Epithelial cell of esophagus (primary cell): Measurements from ENCODE around the gene NRG3.
"Not testable (repeated sequence)": the region's sequence is repeated elsewhere in the genome, so short reads cannot be mapped to it uniquely, and the experiment has no call there.

Experiments used
- DNase-seq: peaks from one replicate; pipeline ENCODE4 v3.0.0; 2010; ENCODE audit warnings: low read depth
- H3K4me3 ChIP-seq: 2 replicates; pipeline ENCODE4 v1.5.1; 2011; ENCODE audit warnings: mild to moderate bottlenecking, low read length, control low read depth
- CTCF ChIP-seq: IDR thresholded peaks from 2 replicates; pipeline ENCODE4 v1.5.1; 2011; ENCODE audit warnings: low read depth, mild to moderate bottlenecking, low read length, control low read depth, inconsistent platforms; ENCODE audit not compliant: insufficient read depth; ENCODE audit errors: missing control alignments

Gene NRG3

GRCh38 chr10:82934947-82935346 is 1060.0 kb downstream of the NRG3 start:
- no peak for DNase-seq
- no peak for TF ChIP-seq CTCF
- no peak overlapping the region for H3K4me3 ChIP-seq

GRCh38 chr10:82938331-82938730 is 1063.3 kb downstream of the NRG3 start:
- DNase-seq, result no peak
- TF ChIP-seq CTCF, result no peak
- no peak overlapping the region for H3K4me3 ChIP-seq

- H3K4me3 ChIP-seq, result no peak overlapping the region
- TF ChIP-seq CTCF, result no peak
- no peak for DNase-seq
Measured at GRCh38 chr10:82942286-82943099, 1067.5 kb downstream of the NRG3 start.

GRCh38 chr10:82943142-82943541 is 1068.1 kb downstream of the NRG3 start:
- DNase-seq, result no peak
- H3K4me3 ChIP-seq, result no peak overlapping the region
- TF ChIP-seq CTCF, result no peak

DNA sequence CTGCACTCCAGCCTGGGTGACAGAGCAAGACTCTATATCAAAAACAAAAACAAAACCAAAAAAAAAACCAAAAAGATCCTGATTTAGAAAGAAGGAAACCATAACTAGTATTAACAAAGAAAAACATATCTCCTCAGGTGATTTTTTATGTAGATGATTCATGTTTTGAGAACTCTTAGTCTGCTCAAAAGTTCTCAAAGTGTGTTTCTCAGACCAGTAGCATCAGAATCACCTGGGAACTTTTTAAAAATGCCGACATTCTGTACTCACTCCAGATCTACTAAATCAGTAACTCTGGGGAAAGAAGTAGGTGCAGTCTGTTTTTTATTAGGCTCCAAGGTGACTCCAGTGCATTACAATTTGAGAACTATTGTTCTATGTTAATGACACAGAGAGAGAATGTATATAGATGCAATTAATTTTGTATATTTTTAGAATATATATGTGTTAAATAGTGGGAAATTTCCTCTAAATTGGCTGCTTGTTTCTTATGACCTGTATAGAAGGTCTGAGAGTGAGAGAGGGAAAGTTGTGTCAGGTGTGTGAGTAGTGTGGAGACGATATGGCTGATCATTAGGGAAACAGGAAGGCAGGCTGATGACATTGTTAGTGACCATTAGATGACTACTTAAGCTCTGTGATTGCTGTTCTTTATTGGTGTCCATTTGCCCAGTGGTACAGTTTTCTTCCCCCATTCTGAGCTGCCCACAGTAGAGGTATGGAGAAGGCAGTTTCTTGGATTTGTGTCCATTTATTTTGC is 1075.0 kb downstream of the NRG3 start:
- no peak overlapping the region for H3K4me3 ChIP-seq
- no peak for TF ChIP-seq CTCF

DNA sequence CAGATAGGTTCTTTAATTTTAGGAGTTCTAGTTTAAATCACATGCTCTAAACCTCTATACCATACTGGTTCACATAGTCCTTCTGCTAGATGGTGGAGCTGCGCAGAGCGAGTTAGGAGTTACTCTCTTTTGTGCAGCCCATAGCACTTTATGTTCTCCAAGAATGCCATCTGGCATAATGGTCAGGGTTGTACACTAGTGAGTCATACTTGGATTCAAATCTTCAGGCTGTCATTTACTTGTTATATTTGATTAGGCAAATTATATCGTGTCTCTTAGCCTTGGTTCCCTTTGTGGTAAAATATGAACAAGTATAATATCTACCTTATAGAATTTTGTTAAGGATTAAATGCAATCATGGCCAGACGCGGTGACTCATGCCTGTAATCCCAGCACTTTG is 1078.3 kb downstream of the NRG3 start:
- no peak for TF ChIP-seq CTCF
- no peak overlapping the region for H3K4me3 ChIP-seq
- DNase-seq, result no peak

More for the DNA sequence above, 1075.0 kb downstream of the NRG3 start:
- no peak for DNase-seq

DNA sequence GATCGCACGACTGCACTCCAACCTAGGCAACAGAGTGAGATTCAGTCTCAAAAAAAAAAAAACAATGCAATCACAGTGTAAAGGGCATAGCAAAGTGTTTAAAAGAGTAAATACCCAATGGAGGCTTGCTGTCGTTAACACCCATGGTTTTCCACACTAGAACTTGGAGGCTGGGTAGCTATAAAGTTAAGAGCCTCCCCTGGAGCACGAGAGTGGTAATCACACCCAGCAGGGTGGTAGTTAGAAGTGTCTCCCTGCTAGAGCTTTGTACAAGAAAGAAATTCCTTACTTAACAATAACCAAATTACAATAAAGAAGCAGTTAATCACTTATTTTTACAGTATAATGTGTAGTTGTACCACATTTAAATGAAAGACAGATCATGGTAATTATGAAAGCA is 1078.9 kb downstream of the NRG3 start:
- no peak for DNase-seq
- no peak for TF ChIP-seq CTCF
- H3K4me3 ChIP-seq, result no peak overlapping the region

DNA sequence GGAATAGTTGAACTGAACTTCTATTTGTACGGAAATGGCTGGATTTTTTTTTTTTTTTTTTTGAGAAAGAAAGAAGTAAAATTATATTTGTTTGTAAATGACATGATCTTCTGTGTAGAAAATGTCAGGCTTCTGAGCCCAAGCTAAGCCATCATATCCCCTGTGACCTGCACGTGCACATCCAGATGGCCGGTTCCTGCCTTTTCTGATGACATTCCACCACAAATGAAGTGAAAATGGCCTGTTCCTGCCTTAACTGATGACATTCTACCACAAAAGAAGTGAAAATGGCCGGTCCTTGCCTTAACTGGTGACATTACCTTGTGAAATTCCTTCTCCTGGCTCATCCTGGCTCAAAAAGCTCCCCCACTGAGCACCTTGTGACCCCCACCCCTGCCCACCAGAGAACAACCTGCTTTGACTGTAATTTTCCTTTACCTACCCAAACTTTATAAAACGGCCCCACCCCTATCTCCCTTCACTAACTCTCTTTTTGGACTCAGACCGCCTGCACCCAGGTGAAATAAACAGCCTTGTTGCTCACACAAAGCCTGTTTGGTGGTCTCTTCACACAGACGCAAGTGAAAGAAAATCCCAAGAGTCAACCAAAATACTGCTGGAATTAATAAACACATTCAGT is 1085.5 kb downstream of the NRG3 start:
- not testable (repeated sequence) for DNase-seq, H3K4me3 ChIP-seq
